Glutamatergic neuron (in vitro differentiated cells): Measurements from ENCODE around the gene APC2. TPM values are rescaled to one million over a fixed set of nuclear protein-coding genes. Genes with fewer than 3 reads are reported as not detected.
"Not testable (repeated sequence)": the region's sequence is repeated elsewhere in the genome, so short reads cannot be mapped to it uniquely, and the experiment has no call there.

Source experiments
- DNase-seq: peaks from one replicate; pipeline ENCODE4 v3.0.0; 2022
- H3K27ac Mint-ChIP-seq: one replicate; pipeline ENCODE4 v1.8.0; 2020; ENCODE audit warnings: mild to moderate bottlenecking, mixed read lengths, inconsistent platforms; ENCODE audit not compliant: unreplicated experiment
- H3K27me3 Mint-ChIP-seq: one replicate; pipeline ENCODE4 v1.8.0; 2020; ENCODE audit warnings: mild to moderate bottlenecking, moderate library complexity, mixed read lengths, inconsistent platforms; ENCODE audit not compliant: unreplicated experiment
- H3K36me3 Mint-ChIP-seq: one replicate; pipeline ENCODE4 v1.8.0; 2020; ENCODE audit warnings: mild to moderate bottlenecking, mixed read lengths, inconsistent platforms; ENCODE audit not compliant: unreplicated experiment
- H3K4me1 Mint-ChIP-seq: one replicate; pipeline ENCODE4 v1.8.0; 2020; ENCODE audit warnings: mild to moderate bottlenecking, low read depth, mixed read lengths, inconsistent platforms; ENCODE audit not compliant: unreplicated experiment
- H3K4me3 Mint-ChIP-seq: one replicate; pipeline ENCODE4 v1.8.0; 2020; ENCODE audit warnings: mild to moderate bottlenecking, mixed read lengths, inconsistent platforms; ENCODE audit not compliant: unreplicated experiment
- H3K9me3 Mint-ChIP-seq: one replicate; pipeline ENCODE4 v1.8.0; 2020; ENCODE audit warnings: mild to moderate bottlenecking, moderate library complexity, mixed read lengths, inconsistent platforms; ENCODE audit not compliant: unreplicated experiment
- total RNA-seq: library from RNA; stranded (reverse); fragmentation: NEBNext Ultra II Directional; extraction: Animal tissue kit (Norgen Biotek cat#: 25700); gene quantifications from one replicate; pipeline ENCODE4 v1.2.1, GENCODE V29; 2021; ENCODE audit not compliant: unreplicated experiment
- TF ChIP-seq, protein P1 (sequence below): fragments of 200-600 bp; sonication (generic); IDR thresholded peaks from one replicate; pipeline ENCODE4 v1.5.0; 2021; ENCODE audit not compliant: partially characterized antibody, unreplicated experiment

The APC2 gene
- total RNA-seq, 1 donor from 2014 or later, result 371 TPM

DNA sequence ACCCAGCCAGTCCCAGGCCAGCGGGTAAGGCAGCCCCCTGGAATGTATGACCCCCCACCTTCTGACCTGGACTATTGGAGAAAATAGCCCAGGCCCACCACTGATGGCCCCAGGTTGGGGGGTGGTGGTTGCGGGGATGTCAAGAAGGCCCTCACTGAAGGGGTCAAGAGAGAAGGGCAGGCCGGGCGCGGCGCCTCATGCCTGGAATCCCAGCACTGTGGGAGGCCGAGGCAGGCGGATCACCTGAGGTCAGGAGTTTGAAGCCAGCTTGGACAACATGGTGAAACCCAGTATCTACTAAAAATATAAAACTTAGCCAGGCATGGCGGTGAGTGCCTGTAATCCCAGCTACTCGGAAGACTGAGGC, 64.4 kb downstream of the APC2 start:
- Mint-ChIP-seq H3K27ac (no peak overlapping the region), H3K4me1 (no peaks in the 10 kb centered on the region), H3K36me3 (no peaks in the 10 kb centered on the region), H3K9me3 (peaks cover 8% of the 10 kb centered on the region), H3K4me3 (no peak overlapping the region), H3K27me3 (peaks cover 10% of the 10 kb centered on the region)
- TF ChIP-seq, protein P1, sequence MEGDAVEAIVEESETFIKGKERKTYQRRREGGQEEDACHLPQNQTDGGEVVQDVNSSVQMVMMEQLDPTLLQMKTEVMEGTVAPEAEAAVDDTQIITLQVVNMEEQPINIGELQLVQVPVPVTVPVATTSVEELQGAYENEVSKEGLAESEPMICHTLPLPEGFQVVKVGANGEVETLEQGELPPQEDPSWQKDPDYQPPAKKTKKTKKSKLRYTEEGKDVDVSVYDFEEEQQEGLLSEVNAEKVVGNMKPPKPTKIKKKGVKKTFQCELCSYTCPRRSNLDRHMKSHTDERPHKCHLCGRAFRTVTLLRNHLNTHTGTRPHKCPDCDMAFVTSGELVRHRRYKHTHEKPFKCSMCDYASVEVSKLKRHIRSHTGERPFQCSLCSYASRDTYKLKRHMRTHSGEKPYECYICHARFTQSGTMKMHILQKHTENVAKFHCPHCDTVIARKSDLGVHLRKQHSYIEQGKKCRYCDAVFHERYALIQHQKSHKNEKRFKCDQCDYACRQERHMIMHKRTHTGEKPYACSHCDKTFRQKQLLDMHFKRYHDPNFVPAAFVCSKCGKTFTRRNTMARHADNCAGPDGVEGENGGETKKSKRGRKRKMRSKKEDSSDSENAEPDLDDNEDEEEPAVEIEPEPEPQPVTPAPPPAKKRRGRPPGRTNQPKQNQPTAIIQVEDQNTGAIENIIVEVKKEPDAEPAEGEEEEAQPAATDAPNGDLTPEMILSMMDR, result no peak
- no peak for DNase-seq

DNA sequence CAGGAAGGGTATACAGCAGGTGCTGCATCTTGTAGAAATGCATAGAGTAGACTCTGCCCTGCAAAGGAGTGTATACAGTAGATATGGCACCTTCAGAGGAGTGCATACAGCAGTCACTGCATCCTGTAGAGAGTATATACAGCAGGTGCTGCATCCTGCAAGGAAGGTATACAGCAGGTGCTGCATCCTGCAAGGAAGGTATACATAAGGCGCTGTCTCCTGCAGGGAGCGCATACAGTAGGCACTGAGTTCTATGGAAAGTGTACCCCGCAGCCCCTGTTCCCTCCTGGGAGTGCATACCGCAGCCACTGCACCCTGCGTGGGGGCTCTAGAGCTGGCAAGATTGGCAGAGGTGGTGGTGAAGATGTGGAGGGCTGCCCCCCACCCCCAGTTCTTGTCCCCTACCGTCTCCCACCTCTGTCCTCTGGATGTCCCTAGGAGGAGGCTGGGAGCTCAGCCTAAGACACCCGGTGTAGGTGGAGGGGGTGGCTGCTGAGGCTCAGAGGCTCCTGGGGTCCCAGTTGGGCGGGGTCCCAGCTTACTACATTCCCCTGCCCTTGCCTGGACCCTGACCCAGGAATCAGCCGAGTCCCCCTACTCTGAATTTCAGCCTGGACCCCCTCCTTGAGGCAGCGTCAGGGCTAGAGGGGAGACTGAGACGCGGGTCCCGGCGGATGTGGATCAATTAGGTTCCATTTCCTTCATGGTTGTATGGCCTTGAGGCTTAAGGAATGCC, 65.2 kb downstream of the APC2 start:
- H3K9me3 Mint-ChIP-seq, result peaks cover 5% of the 10 kb centered on the region
- no peaks in the 10 kb centered on the region for H3K4me1 Mint-ChIP-seq
- peaks cover 10% of the 10 kb centered on the region for H3K27me3 Mint-ChIP-seq
- H3K36me3 Mint-ChIP-seq, result no peaks in the 10 kb centered on the region
- H3K4me3 Mint-ChIP-seq, result no peak overlapping the region
- no peak overlapping the region for H3K27ac Mint-ChIP-seq
- TF ChIP-seq, protein P1, result no peak
- DNase-seq, result no peak

DNA sequence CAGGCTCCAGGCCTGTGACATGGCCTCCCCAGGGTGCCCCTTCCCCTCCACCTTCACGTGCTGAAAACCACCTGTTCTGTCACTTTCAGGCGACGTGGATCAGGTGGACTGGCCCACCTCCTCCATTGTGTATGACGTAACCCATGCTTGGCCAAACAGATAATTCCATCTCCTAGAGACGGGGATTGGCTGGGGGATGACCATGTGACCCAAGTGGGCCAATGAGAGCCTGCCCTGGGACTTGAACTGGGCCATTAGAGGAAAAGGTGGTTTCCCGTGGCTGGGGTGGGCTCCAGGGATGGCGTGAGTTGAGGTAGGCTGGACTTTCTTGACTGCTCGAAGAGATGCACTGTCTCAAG, 66.5 kb downstream of the APC2 start:
- Mint-ChIP-seq H3K4me1 (no peaks in the 10 kb centered on the region), H3K36me3 (no peaks in the 10 kb centered on the region), H3K27ac (no peak overlapping the region), H3K27me3 (peaks cover 10% of the 10 kb centered on the region), H3K4me3 (no peak overlapping the region), H3K9me3 (peaks cover 8% of the 10 kb centered on the region)
- TF ChIP-seq, protein P1, result no peak
- no peak for DNase-seq

DNA sequence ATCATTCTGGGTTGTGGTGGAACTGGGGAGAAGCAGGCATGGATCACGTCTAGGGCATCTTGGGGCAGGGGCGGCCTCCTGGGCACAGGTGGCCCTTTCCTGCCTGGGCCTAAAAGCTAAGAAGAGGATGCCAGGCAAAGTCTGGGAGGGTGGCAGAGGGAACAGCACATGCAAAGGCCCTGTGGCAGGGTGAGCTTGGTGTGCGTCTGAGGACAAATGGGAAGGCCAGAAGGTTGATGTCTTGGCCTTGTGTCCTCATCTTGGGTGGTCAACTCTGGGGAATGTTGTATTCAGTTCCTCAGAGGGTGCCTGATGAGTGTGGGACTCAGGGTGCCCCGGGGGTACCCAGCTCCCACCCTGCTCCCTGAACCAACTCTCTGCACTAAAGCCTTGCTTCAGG, 68.5 kb downstream of the APC2 start:
- no peak for DNase-seq
- TF ChIP-seq, protein P1, result no peak
- peaks cover 10% of the 10 kb centered on the region for H3K27me3 Mint-ChIP-seq
- no peaks in the 10 kb centered on the region for H3K4me1 Mint-ChIP-seq
- H3K36me3 Mint-ChIP-seq, result no peaks in the 10 kb centered on the region
- no peak overlapping the region for H3K27ac Mint-ChIP-seq
- H3K9me3 Mint-ChIP-seq, result peaks cover 8% of the 10 kb centered on the region
- no peak overlapping the region for H3K4me3 Mint-ChIP-seq

DNA sequence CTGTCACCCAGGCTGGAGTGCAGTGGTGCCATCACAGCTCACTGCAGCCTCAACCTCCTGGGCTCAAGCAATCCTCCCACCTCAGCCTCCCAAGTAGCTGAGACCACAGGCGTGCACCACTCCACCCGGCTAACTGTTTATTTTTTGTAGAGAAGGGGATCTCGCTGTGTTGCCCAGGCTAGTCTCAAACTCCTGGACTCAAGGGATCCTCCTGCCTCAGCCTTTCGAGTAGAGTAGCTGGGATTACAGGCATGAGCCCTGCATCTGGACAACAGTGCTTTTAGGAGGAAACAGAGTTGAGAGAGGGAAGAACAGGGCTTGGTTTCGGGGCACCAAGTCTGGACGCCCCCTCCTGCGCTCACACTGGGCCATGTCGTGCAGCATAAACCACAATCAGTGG, 69.9 kb downstream of the APC2 start:
- not testable (repeated sequence) for DNase-seq, H3K36me3 Mint-ChIP-seq, H3K27ac Mint-ChIP-seq, H3K4me3 Mint-ChIP-seq, H3K4me1 Mint-ChIP-seq
- H3K9me3 Mint-ChIP-seq, result peaks cover 10% of the 10 kb centered on the region
- H3K27me3 Mint-ChIP-seq, result peaks cover 14% of the 10 kb centered on the region
